Measurements from ENCODE around the gene FRMD4A. TPM values are rescaled to one million over a fixed set of nuclear protein-coding genes. Genes with fewer than 3 reads are reported as not detected.

Gene FRMD4A
- total and polyA plus RNA-seq, 10 of the 15 experiments (the other 5 are each of a cell fraction or from before 2014, with no cell fraction given), result 17.8 to 75.2 (median 39.1) TPM

DNA sequence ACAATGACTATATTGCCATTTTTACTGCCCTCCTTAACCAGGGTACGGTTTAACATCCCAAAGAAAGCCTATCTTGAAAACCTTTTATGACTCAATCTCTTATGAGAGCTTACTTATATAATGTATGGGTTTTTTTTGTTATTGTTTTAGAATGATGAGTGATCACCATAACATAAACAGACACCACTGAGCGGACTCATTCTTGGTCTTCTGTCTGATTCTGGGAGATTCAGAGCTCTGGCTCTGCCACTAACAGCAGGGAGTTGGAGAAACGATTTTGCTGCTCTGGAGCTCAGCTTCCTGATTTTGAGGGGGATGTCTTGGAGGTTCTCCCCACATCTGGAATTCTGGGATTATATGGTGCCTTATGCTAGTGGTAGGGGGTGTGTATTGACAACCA is 244.1 kb downstream of the FRMD4A start:
- RAD21 ChIA-PET (ENCODE audit: unreplicated experiment), result interaction anchor here (1.1 to 1.4 kb wide), 3 partner anchors 11 to 298 kb away, joined by 3 to 4 read pairs (median 3); no protein-coding TSS in a partner anchor
- intact Hi-C loops (cut with micrococcal nuclease; ENCODE audit: unreplicated experiment), result no loop called here
- H3K79me2 ChIP-seq (ENCODE audit: control insufficient read depth, insufficient read depth, low read length), result no peaks in the 10 kb centered on the region
- SMC1A ChIA-PET (ENCODE audit: uncharacterized antibody, unreplicated experiment), result interaction anchor here (1.0 to 1.2 kb wide), 2 partner anchors 14 to 67 kb away, joined by 3 to 4 read pairs; no protein-coding TSS in a partner anchor
- TF ChIP-seq EZH2 (IDR thresholded peaks at IDR 0.05; ENCODE audit: borderline replicate concordance, control insufficient read depth, low read depth, low read length) (no peak), KLF5 (IDR thresholded peaks at IDR 0.05; ENCODE audit: partially characterized antibody) (no peak), RAD21 (IDR thresholded peaks at IDR 0.05; ENCODE audit: insufficient read depth, low read depth, low read length) (no peak), POLR2A (IDR thresholded peaks at IDR 0.05; ENCODE audit: low read depth, low read length) (no peak), FOXM1 (IDR thresholded peaks at IDR 0.05; ENCODE audit: low read depth, low read length) (no peak), ZNF384 (IDR thresholded peaks at IDR 0.05; ENCODE audit: borderline replicate concordance, low read depth, low read length) (no peak), POLR2AphosphoS5 (IDR thresholded peaks at IDR 0.05; ENCODE audit: low read length) (no peak), NR2F1 (conservative IDR thresholded peaks at IDR 0.05) (no peak), TARDBP (IDR thresholded peaks at IDR 0.05; ENCODE audit: borderline replicate concordance) (no peak), CBX5 (IDR thresholded peaks at IDR 0.05; ENCODE audit: low read depth) (no peak), RB1 (IDR thresholded peaks at IDR 0.05; ENCODE audit: borderline replicate concordance) (no peak), ZNF24 (IDR thresholded peaks at IDR 0.05) (no peak), ETV6 (conservative IDR thresholded peaks at IDR 0.05 in 1 of 2, IDR thresholded peaks at IDR 0.05 in 1 of 2; ENCODE audit: borderline replicate concordance in 1 of 2, low read depth in 1 of 2) (no peak)
- TF ChIP-seq, protein P1, sequence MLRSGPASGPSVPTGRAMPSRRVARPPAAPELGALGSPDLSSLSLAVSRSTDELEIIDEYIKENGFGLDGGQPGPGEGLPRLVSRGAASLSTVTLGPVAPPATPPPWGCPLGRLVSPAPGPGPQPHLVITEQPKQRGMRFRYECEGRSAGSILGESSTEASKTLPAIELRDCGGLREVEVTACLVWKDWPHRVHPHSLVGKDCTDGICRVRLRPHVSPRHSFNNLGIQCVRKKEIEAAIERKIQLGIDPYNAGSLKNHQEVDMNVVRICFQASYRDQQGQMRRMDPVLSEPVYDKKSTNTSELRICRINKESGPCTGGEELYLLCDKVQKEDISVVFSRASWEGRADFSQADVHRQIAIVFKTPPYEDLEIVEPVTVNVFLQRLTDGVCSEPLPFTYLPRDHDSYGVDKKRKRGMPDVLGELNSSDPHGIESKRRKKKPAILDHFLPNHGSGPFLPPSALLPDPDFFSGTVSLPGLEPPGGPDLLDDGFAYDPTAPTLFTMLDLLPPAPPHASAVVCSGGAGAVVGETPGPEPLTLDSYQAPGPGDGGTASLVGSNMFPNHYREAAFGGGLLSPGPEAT (IDR thresholded peaks at IDR 0.05; ENCODE audit: low read depth), result no peak
- TF ChIP-seq, protein P2, sequence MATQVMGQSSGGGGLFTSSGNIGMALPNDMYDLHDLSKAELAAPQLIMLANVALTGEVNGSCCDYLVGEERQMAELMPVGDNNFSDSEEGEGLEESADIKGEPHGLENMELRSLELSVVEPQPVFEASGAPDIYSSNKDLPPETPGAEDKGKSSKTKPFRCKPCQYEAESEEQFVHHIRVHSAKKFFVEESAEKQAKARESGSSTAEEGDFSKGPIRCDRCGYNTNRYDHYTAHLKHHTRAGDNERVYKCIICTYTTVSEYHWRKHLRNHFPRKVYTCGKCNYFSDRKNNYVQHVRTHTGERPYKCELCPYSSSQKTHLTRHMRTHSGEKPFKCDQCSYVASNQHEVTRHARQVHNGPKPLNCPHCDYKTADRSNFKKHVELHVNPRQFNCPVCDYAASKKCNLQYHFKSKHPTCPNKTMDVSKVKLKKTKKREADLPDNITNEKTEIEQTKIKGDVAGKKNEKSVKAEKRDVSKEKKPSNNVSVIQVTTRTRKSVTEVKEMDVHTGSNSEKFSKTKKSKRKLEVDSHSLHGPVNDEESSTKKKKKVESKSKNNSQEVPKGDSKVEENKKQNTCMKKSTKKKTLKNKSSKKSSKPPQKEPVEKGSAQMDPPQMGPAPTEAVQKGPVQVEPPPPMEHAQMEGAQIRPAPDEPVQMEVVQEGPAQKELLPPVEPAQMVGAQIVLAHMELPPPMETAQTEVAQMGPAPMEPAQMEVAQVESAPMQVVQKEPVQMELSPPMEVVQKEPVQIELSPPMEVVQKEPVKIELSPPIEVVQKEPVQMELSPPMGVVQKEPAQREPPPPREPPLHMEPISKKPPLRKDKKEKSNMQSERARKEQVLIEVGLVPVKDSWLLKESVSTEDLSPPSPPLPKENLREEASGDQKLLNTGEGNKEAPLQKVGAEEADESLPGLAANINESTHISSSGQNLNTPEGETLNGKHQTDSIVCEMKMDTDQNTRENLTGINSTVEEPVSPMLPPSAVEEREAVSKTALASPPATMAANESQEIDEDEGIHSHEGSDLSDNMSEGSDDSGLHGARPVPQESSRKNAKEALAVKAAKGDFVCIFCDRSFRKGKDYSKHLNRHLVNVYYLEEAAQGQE (IDR thresholded peaks at IDR 0.05; ENCODE audit: low read depth, low read length), result no peak
- no peak overlapping the region for H3K27ac ChIP-seq (ENCODE audit: control insufficient read depth, insufficient read depth)
- CTCF ChIA-PET, result interaction anchor here (1.0 to 1.3 kb wide), 3 partner anchors 19 to 304 kb away, joined by 3 to 4 read pairs (median 3); no protein-coding TSS in a partner anchor
- POLR2A ChIA-PET, result no interaction called here
- no peak for DNase-seq (ENCODE audit: low read depth, low spot score)
- in situ Hi-C loops (cut with MboI), result no loop called here
- H3K36me3 ChIP-seq (ENCODE audit: control insufficient read depth in 2 of 2, insufficient read depth in 2 of 2, low read length in 1 of 2), result no peaks in the 10 kb centered on the region
- no peaks in the 10 kb centered on the region for H3K27me3 ChIP-seq (replicated peaks in 1 of 2; ENCODE audit: control insufficient read depth in 2 of 2, insufficient read depth in 2 of 2, low read length in 1 of 2)
- H2AFZ ChIP-seq (ENCODE audit: control insufficient read depth, low read depth, low read length), result no peak overlapping the region
- WGBS (ENCODE audit: insufficient coverage, insufficient replicate concordance, low lambda C conversion rate, missing lambda C conversion rate), result 6% methylated on average over 3 of the region's 3 CpGs
- H3K4me1 ChIP-seq (ENCODE audit: control insufficient read depth, insufficient read depth, low read length), result no peaks in the 10 kb centered on the region
- ATAC-seq, result no peak
- H3K4me3 ChIP-seq, result no peak overlapping the region
- H3K9me3 ChIP-seq (replicated peaks; ENCODE audit: control insufficient read depth, insufficient read depth, low read length), result no peaks in the 10 kb centered on the region
- no TSS peak for BruUV-seq (replicated peaks)
- no peak overlapping the region for H3K4me2 ChIP-seq (ENCODE audit: control insufficient read depth, insufficient read depth)
- no peak overlapping the region for H3K9ac ChIP-seq (ENCODE audit: control insufficient read depth, insufficient read depth, low read length)
- no peaks in the 10 kb centered on the region for H4K20me1 ChIP-seq (ENCODE audit: control insufficient read depth, insufficient read depth)
- FAIRE-seq, result no peak

Data from GM12878 (cell line).